H1 (cell line): ENCODE results near the gene TPP2. TPM values are rescaled to one million over a fixed set of nuclear protein-coding genes. Genes with fewer than 3 reads are reported as not detected.
A peak's percentile ranks its signal among the peaks of the same experiment; 100 is the strongest.

Experiments
- CTCF ChIA-PET: fragments of 300-600 bp; sonication (Branson Sonifier 250); formaldehyde crosslinking; loops from one replicate; lab custom pipeline; 2021; ENCODE audit not compliant: partially characterized antibody; lab: Charles Lee
- POLR2A ChIA-PET: fragments of 300-600 bp; sonication (Branson Sonifier 250); formaldehyde crosslinking; loops from one replicate; lab custom pipeline; 2021; ENCODE audit warnings: inconsistent platforms; ENCODE audit not compliant: partially characterized antibody; lab: Charles Lee
- DNase-seq, 2 experiments: peaks; one replicate each; pipeline versions ENCODE4 v3.0.0 to v3.0.0-alpha.2; 2010 to 2022; ENCODE audit warnings: low spot score in 2 of 2, low read depth in 1 of 2, mixed read lengths in 1 of 2
- FAIRE-seq: peaks from 2 replicates; lab custom pipeline; 2011; peaks lifted over from hg19 to GRCh38; lab: Jason Lieb, UNC
- H2AFZ ChIP-seq: 2 replicates; pipeline ENCODE4 v1.8.1; 2012; ENCODE audit warnings: low read length, inconsistent platforms
- H2AK5ac ChIP-seq: 2 replicates; pipeline ENCODE4 v1.6.1; 2013; ENCODE audit warnings: low read depth, low read length
- H2BK120ac ChIP-seq: replicated peaks from 2 replicates; pipeline ENCODE3; 2013; ENCODE audit warnings: low read depth, low read length, inconsistent platforms
- H2BK12ac ChIP-seq: 2 replicates; pipeline ENCODE4 v1.6.1; 2013; ENCODE audit warnings: low read depth, low read length
- H2BK15ac ChIP-seq: 2 replicates; pipeline ENCODE4 v1.6.1; 2013; ENCODE audit warnings: low read length
- H2BK20ac ChIP-seq: 2 replicates; pipeline ENCODE4 v1.6.1; 2013; ENCODE audit warnings: low read length
- H2BK5ac ChIP-seq: 2 replicates; pipeline ENCODE4 v1.6.1; 2013; ENCODE audit warnings: low read depth, low read length
- H3K14ac ChIP-seq: 2 replicates; pipeline ENCODE4 v1.6.1; 2013; ENCODE audit warnings: inconsistent platforms; ENCODE audit not compliant: insufficient read length
- H3K18ac ChIP-seq: 2 replicates; pipeline ENCODE4 v1.6.1; 2013; ENCODE audit warnings: low read length; ENCODE audit errors: extremely low read depth
- H3K23ac ChIP-seq: 2 replicates; pipeline ENCODE4 v1.6.1; 2013; ENCODE audit warnings: inconsistent platforms; ENCODE audit not compliant: insufficient read length
- H3K23me2 ChIP-seq: 2 replicates; pipeline ENCODE4 v1.6.1; 2013; ENCODE audit warnings: low read depth, low read length
- H3K27ac ChIP-seq: 2 replicates; pipeline ENCODE4 v1.6.1; 2011; ENCODE audit warnings: low read depth, low read length, inconsistent platforms
- H3K27me3 ChIP-seq, 4 experiments: replicated peaks in 1 of 4; 1 replicate in 1 of 4; 2 replicates in 3 of 4; pipeline versions ENCODE4 v1.6.1 to v1.8.1; 2011 to 2013; ENCODE audit warnings: low read length in 3 of 4, mild to moderate bottlenecking in 3 of 4, inconsistent platforms in 2 of 4, mixed read lengths in 2 of 4, moderate library complexity in 1 of 4; ENCODE audit not compliant: control insufficient read depth in 3 of 4, insufficient read depth in 3 of 4; ENCODE audit errors: extremely low read depth in 1 of 4
- H3K36me3 ChIP-seq, 4 experiments: 2 replicates each; pipeline versions ENCODE4 v1.6.1 to v1.8.1; 2011 to 2013; ENCODE audit warnings: mild to moderate bottlenecking in 4 of 4, low read length in 3 of 4, moderate library complexity in 2 of 4, control low read depth in 1 of 4, inconsistent platforms in 1 of 4; ENCODE audit not compliant: insufficient read depth in 4 of 4, control insufficient read depth in 2 of 4
- H3K4ac ChIP-seq: replicated peaks from 2 replicates; pipeline ENCODE3; 2013; ENCODE audit warnings: low read length, low read depth, mixed read lengths, inconsistent platforms; ENCODE audit not compliant: insufficient read length
- H3K4me1 ChIP-seq, 4 experiments: replicated peaks in 1 of 4; 1 replicate in 1 of 4; 2 replicates in 3 of 4; pipeline versions ENCODE4 v1.6.1 to v1.8.1; 2011 to 2013; ENCODE audit warnings: low read length in 3 of 4, inconsistent platforms in 2 of 4, mixed read lengths in 1 of 4; ENCODE audit not compliant: insufficient read depth in 4 of 4, control insufficient read depth in 3 of 4
- H3K4me2 ChIP-seq, 2 experiments: 2 replicates each; pipeline versions ENCODE4 v1.6.1 to v1.8.1; 2011 to 2013; ENCODE audit warnings: low read depth in 2 of 2, low read length in 2 of 2, control low read depth in 1 of 2, inconsistent platforms in 1 of 2, mild to moderate bottlenecking in 1 of 2; ENCODE audit not compliant: insufficient read depth in 1 of 2
- H3K4me3 ChIP-seq, 4 experiments: fragments of 200-600, 300-600 bp in 1 of 4; sonication (generic), shearing (Covaris generic), sonication (Bioruptor Twin) in 1 of 4; 2 replicates each; pipeline versions ENCODE4 v1.5.1 to v1.8.1; 2011 to 2016; ENCODE audit warnings: low read length in 4 of 4, low read depth in 3 of 4, control low read depth in 2 of 4, inconsistent platforms in 2 of 4, mild to moderate bottlenecking in 2 of 4, mixed read lengths in 1 of 4, moderate library complexity in 1 of 4; ENCODE audit not compliant: insufficient read depth in 2 of 4; ENCODE audit errors: extremely low read depth in 1 of 4
- H3K56ac ChIP-seq: replicated peaks from 2 replicates; pipeline ENCODE3; 2013; ENCODE audit warnings: low read depth, mild to moderate bottlenecking, mixed read lengths, low read length, inconsistent platforms; ENCODE audit not compliant: insufficient read length
- H3K79me1 ChIP-seq: 2 replicates; pipeline ENCODE4 v1.6.1; 2013; ENCODE audit warnings: low read depth, low read length, control low read depth
- H3K79me2 ChIP-seq, 2 experiments: 2 replicates each; pipeline versions ENCODE4 v1.6.1 to v1.8.1; 2012 to 2013; ENCODE audit warnings: low read length in 2 of 2, mild to moderate bottlenecking in 2 of 2, inconsistent platforms in 1 of 2; ENCODE audit not compliant: insufficient read depth in 2 of 2, control insufficient read depth in 1 of 2
- H3K9ac ChIP-seq, 4 experiments: replicated peaks in 1 of 4; 1 replicate in 1 of 4; 2 replicates in 3 of 4; pipeline versions ENCODE4 v1.6.1 to v1.8.1; 2011 to 2013; ENCODE audit warnings: low read depth in 3 of 4, low read length in 3 of 4, control low read depth in 2 of 4, mild to moderate bottlenecking in 2 of 4, moderate library complexity in 2 of 4, inconsistent platforms in 1 of 4; ENCODE audit errors: extremely low read depth in 1 of 4
- H3K9me3 ChIP-seq, 2 experiments: 2 replicates each; pipeline versions ENCODE4 v1.6.1 to v1.8.1; 2012 to 2013; ENCODE audit warnings: mild to moderate bottlenecking in 2 of 2, moderate library complexity in 2 of 2, control low read depth in 1 of 2, inconsistent platforms in 1 of 2, low read depth in 1 of 2, low read length in 1 of 2, mixed read lengths in 1 of 2; ENCODE audit not compliant: insufficient read depth in 2 of 2
- H4K20me1 ChIP-seq, 2 experiments: replicated peaks in 1 of 2; 2 replicates each; pipeline versions ENCODE3 to v1.8.1; 2011 to 2013; ENCODE audit warnings: inconsistent platforms in 2 of 2, low read length in 2 of 2, mild to moderate bottlenecking in 1 of 2; ENCODE audit not compliant: insufficient read depth in 2 of 2, control insufficient read depth in 1 of 2
- H4K5ac ChIP-seq: 2 replicates; pipeline ENCODE4 v1.6.1; 2013; ENCODE audit warnings: low read length, low read depth, mixed read lengths, inconsistent platforms; ENCODE audit not compliant: insufficient read length
- H4K8ac ChIP-seq: 2 replicates; pipeline ENCODE4 v1.8.0; 2013; ENCODE audit warnings: mild to moderate bottlenecking, moderate library complexity, low read length, inconsistent platforms; ENCODE audit not compliant: insufficient read depth; ENCODE audit errors: extremely low read depth
- H4K91ac ChIP-seq: replicated peaks from 2 replicates; pipeline ENCODE3; 2013; ENCODE audit warnings: low read length, mixed read lengths, inconsistent platforms; ENCODE audit not compliant: insufficient read length
- BACH1 ChIP-seq: IDR thresholded peaks from 2 replicates; pipeline ENCODE4 v1.6.1; 2012; ENCODE audit warnings: low read length, improper control_type of control experiment
- CBX8 ChIP-seq: fragments of 300-800, 300-1000 bp; sonication (generic); IDR thresholded peaks from 2 replicates; pipeline ENCODE4 v1.7.1; 2016; ENCODE audit warnings: low read depth, low read length, borderline replicate concordance
- CHD1 ChIP-seq: IDR thresholded peaks from 2 replicates; pipeline ENCODE4 v1.6.1; 2012; ENCODE audit warnings: low read depth, low read length, improper control_type of control experiment
- CTBP2 ChIP-seq: IDR thresholded peaks from 2 replicates; pipeline ENCODE4 v1.7.0; 2011; ENCODE audit warnings: borderline replicate concordance, mild to moderate bottlenecking, moderate library complexity, mixed read lengths, low read length; ENCODE audit not compliant: insufficient read depth, insufficient read length
- GABPA ChIP-seq: IDR thresholded peaks from 2 replicates; pipeline ENCODE4 v1.6.1; 2011; ENCODE audit warnings: mild to moderate bottlenecking, low read length, moderate library complexity, borderline replicate concordance; ENCODE audit not compliant: insufficient read depth
- PHF8 ChIP-seq: fragments of 200-600 bp; sonication (generic); conservative IDR thresholded peaks from 2 replicates; pipeline ENCODE4 v1.7.1; 2012; ENCODE audit warnings: low read depth, mild to moderate bottlenecking, inconsistent platforms, low read length, moderate library complexity
- POLR2A ChIP-seq, 2 experiments: IDR thresholded peaks; 1 replicate in 1 of 2; 2 replicates in 1 of 2; pipeline ENCODE4 v1.6.1; 2011; ENCODE audit warnings: low read depth in 2 of 2, low read length in 2 of 2, mild to moderate bottlenecking in 2 of 2; ENCODE audit errors: control extremely low read depth in 1 of 2
- RBBP5 ChIP-seq: IDR thresholded peaks from 2 replicates; pipeline ENCODE4 v1.7.1; 2012; ENCODE audit warnings: low read depth, mild to moderate bottlenecking, inconsistent platforms, low read length, moderate library complexity, borderline replicate concordance
- RXRA ChIP-seq: IDR thresholded peaks from 2 replicates; pipeline ENCODE4 v1.6.1; 2011; ENCODE audit warnings: low read depth, mild to moderate bottlenecking, low read length, moderate library complexity; ENCODE audit not compliant: insufficient read depth
- SIN3A ChIP-seq, 2 experiments: IDR thresholded peaks in 1 of 2; conservative IDR thresholded peaks in 1 of 2; 2 replicates each; pipeline ENCODE4 v1.6.1; 2011 to 2012; ENCODE audit warnings: low read length in 2 of 2, improper control_type of control experiment in 1 of 2, low read depth in 1 of 2, mild to moderate bottlenecking in 1 of 2
- WGBS, 2 experiments: shearing (Covaris generic) in 1 of 2; methylation state at CpG; one replicate each; pipeline versions ENCODE4 v1.1.6 to v1.1.7; 2013 to 2015; ENCODE audit warnings: low lambda C conversion rate in 2 of 2, mixed read lengths in 2 of 2, inconsistent platforms in 1 of 2, low coverage in 1 of 2, missing lambda C conversion rate in 1 of 2; ENCODE audit not compliant: insufficient replicate concordance in 2 of 2, insufficient coverage in 1 of 2, insufficient read length in 1 of 2; ENCODE audit errors: extremely low coverage in 1 of 2, missing lambda C conversion rate in 1 of 2; 5-methylcytosine and 5-hydroxymethylcytosine counted together
- polyA plus RNA-seq, 7 experiments: library from polyadenylated mRNA; depleted of rRNA in 3 of 7; stranded (reverse) in 5 of 7; unstranded in 2 of 7; fragments of >200 nt in 5 of 7; fragments of 200-250 nt in 2 of 7; gene quantifications; 1 replicate in 5 of 7; 2 replicates in 1 of 7; 4 replicates in 1 of 7; pipeline versions ENCODE4 v1.2.1 to v1.2.3, GENCODE V29; 2011 to 2013; ENCODE audit warnings: missing spikeins in 2 of 7, mixed read lengths in 2 of 7
- total RNA-seq: library from RNA; stranded (reverse); fragmentation: NEBNext Ultra II Directional; extraction: Animal tissue kit (Norgen Biotek cat#: 25700); gene quantifications from 2 replicates; pipeline ENCODE4 v1.2.1, GENCODE V29; 2021
- TF ChIP-seq, protein P1 (sequence below): IDR thresholded peaks from 2 replicates; pipeline ENCODE4 v1.6.1; 2011; ENCODE audit warnings: low read length, improper control_type of control experiment

Gene TPP2
- total and polyA plus RNA-seq, 2 of the 8 experiments (the other 6 are each of a cell fraction or from before 2014, with no cell fraction given): 15.9 to 85.7 TPM

DNA sequence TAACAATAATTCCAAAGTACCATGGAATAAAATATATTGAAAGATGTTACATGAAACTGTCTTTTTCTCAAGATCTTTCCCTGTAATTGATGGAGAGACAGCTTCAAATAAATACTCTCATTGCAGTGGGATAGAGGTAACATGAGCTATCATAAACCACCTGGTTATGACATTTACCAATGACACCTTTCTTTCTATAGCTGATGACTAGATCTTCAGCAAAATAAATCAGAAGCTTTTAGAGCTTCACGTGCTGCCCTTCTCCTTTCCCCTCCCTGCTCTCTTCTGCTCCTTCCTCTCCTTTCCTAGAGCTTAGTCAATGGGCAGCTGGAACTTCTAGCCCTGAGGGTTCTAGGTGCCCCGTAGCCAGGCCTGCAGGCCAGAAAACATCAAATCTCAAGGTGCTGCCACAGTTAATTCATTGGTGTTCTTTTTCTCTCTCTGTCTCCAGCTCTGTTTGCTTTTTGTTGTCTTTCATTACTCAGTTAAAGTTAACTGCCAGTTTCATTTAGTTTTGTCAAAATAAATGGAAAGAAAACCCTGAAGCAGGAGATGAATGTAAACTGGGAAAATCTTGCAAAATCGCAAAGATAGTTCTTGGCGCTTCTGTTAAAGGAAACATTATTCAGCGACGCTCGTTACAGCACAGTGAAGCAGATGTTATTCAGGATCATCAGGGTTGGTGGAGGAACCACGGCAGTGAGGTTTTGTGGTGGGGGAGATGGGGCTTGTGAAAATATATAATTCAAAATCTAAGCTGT is 106.4 kb downstream of the TPP2 start:
- H2BK15ac ChIP-seq: no peak overlapping the region
- H3K23me2 ChIP-seq: no peaks in the 10 kb centered on the region
- H2BK120ac ChIP-seq: no peak overlapping the region
- no peak overlapping the region for H2BK12ac ChIP-seq
- H3K18ac ChIP-seq: no peak overlapping the region
- no peak overlapping the region for H2BK20ac ChIP-seq
- POLR2A ChIA-PET: no interaction called here
- H4K5ac ChIP-seq: no peak overlapping the region
- H3K14ac ChIP-seq: no peak overlapping the region
- no peak overlapping the region for H3K4ac ChIP-seq
- H3K9me3 ChIP-seq: peaks cover 0 to 5% of the 10 kb centered on the region in 2 experiments; a peak in 1 of 4 replicates
- H4K91ac ChIP-seq: no peak overlapping the region
- no peaks in the 10 kb centered on the region for H3K36me3 ChIP-seq
- no peaks in the 10 kb centered on the region for H4K20me1 ChIP-seq
- no peak overlapping the region for H3K27ac ChIP-seq
- no peaks in the 10 kb centered on the region for H3K27me3 ChIP-seq
- FAIRE-seq: no peak
- no peak overlapping the region for H2AK5ac ChIP-seq
- no peak overlapping the region for H3K4me2 ChIP-seq
- H3K4me3 ChIP-seq: no peak overlapping the region
- no peaks in the 10 kb centered on the region for H3K79me1 ChIP-seq
- no peak overlapping the region for H3K23ac ChIP-seq
- H2BK5ac ChIP-seq: no peak overlapping the region
- H2AFZ ChIP-seq: 0 out of 2 replicates have a peak overlapping the region, but pooled peaks have one; percentile 20
- no peak overlapping the region for H3K9ac ChIP-seq
- H3K56ac ChIP-seq: no peak overlapping the region
- WGBS, 2 experiments: 88% methylated on average over 8 of the region's 8 CpGs; no CpG with 5 or more reads in 1 of the 2 experiments
- no peak overlapping the region for H4K8ac ChIP-seq
- DNase-seq: no peak
- peaks cover 0 to 4% (median 0%) of the 10 kb centered on the region in 4 experiments; a peak in 1 of 7 replicates for H3K4me1 ChIP-seq
- no peaks in the 10 kb centered on the region for H3K79me2 ChIP-seq
- CTCF ChIA-PET: interaction anchor here (0.5 to 1.3 kb wide), 3 partner anchors 14 to 174 kb away, joined by 3 to 4 read pairs (median 4); no protein-coding TSS in a partner anchor
- TF ChIP-seq CTBP2 (no peak), POLR2A (IDR thresholded peaks at IDR 0.05; ENCODE audit: control extremely low read depth in 1 of 2, low read depth in 2 of 2, low read length in 2 of 2) (no peak), SIN3A (conservative IDR thresholded peaks at IDR 0.05 in 1 of 2, IDR thresholded peaks at IDR 0.05 in 1 of 2; ENCODE audit: low read depth in 1 of 2, low read length in 2 of 2) (no peak), CBX8 (no peak), RBBP5 (no peak), CHD1 (no peak), GABPA (no peak), RXRA (no peak), BACH1 (no peak), PHF8 (no peak)
- TF ChIP-seq, protein P1, sequence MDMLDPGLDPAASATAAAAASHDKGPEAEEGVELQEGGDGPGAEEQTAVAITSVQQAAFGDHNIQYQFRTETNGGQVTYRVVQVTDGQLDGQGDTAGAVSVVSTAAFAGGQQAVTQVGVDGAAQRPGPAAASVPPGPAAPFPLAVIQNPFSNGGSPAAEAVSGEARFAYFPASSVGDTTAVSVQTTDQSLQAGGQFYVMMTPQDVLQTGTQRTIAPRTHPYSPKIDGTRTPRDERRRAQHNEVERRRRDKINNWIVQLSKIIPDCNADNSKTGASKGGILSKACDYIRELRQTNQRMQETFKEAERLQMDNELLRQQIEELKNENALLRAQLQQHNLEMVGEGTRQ: no peak
